ENCODE data around the gene ZC3H6.
"Not testable (repeated sequence)": the region's sequence is repeated elsewhere in the genome, so short reads cannot be mapped to it uniquely, and the experiment has no call there.

Gene ZC3H6

DNA sequence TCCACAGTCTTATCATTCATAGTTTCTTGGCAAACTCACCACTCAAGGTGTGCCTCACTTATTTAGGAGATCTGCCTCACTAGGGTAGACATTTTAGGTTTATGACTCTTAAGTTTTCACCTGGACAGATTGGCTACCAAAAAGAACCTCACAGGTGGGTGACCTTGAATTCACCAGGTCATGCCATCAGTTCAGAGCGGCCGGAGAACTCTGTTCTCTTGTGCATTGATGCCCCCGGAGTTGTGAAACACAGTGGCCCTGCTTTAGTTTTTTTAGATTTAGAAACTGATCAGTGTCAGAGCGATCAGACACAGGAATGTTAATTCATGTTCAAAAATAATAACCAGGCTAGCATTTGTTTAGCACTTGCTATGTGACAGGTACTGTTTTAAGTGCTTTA is 6.7 kb downstream of the ZC3H6 start:
- DNase-seq = not testable (repeated sequence)

DNA sequence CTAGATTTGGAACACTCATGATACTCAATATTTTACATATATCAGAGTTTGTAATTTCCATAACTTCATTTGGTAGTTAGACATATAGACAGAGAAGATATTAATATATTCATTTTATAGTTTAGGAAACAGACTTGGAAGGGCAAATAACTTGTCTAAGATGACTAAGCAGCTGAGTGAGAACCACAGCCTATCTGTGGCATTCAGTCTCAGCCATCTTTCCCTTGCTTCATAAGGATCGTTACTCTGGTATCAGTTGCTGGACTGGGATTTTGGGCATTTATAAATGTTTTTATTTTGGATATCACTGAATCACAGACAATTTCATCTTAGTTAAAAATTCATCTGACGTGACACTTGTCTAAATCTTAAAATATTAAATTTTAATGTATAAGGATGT is 8.1 kb downstream of the ZC3H6 start:
- not testable (repeated sequence) for DNase-seq

DNA sequence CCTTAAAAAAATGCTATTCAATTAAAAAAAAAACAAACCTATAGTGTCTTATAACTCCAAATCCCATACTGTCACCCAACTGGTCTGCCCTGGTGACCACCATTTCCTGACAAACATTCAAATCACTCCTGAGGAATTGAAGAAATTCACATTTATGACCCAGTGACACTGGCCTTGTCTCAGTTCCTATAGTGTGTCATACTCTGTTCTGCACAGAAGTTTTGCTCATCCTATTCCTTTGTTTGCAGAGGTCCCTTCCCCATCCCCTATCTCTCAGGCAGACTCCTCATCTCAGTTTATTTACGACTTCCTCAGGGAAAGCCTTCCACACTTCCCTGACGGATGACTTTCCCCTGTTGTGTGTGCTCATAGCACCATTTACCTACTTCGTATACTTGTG is 14.7 kb downstream of the ZC3H6 start:
- no peak for DNase-seq

DNA sequence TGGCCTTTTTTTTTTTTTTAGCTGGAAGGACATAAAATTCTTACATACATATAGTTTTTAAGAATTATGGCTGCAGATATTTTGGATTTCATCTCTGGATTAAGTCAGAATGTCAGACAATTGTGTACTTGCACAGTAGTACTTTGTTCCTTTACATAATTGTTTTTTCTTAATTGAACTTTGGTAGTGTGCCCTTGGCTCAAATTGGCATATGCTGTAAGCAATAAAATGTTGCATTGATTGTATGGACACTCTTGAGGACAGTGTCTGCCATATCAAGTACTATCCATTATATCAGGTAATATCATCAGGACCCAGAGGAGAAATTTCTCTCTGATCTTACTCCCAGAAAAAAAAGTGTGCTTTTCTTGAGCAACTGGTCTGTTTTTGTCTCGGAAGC is 15.3 kb downstream of the ZC3H6 start:
- no peak for DNase-seq

DNA sequence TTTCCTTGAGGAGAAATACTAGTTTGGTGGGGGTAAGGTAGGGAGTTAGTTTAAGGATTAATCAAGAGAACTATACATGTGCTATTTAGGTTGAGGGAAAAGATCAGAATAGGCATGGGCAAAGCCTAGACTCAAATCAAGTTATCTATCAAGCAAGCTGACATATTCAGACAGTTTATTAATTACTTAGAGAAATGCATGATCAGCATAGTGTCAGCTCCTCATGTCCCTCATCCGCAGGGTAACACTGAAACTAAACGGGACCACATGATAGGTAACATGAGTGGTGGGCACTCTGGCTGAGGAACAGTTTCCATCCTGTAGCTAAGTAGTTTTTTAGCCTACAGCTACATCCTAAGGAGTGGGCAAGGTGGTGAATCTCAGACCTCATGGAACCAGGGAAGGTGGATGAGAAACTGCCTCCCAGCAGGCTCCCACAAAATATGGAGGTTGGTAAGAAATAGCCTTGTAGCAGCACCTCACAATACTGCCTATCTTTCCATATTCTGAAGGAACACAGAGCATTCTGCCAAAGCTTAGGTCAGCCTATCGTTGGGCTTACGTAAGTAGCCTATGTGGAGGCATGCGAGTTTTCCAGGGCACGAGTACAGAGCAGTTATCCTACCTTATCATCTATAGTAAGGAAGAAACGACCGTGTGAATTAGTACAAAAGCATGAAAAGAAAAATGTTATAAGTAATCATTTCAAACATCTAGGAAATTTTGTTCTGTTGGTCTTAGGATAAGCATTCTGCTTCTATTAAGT is 18.4 kb downstream of the ZC3H6 start:
- no peak for DNase-seq

DNA sequence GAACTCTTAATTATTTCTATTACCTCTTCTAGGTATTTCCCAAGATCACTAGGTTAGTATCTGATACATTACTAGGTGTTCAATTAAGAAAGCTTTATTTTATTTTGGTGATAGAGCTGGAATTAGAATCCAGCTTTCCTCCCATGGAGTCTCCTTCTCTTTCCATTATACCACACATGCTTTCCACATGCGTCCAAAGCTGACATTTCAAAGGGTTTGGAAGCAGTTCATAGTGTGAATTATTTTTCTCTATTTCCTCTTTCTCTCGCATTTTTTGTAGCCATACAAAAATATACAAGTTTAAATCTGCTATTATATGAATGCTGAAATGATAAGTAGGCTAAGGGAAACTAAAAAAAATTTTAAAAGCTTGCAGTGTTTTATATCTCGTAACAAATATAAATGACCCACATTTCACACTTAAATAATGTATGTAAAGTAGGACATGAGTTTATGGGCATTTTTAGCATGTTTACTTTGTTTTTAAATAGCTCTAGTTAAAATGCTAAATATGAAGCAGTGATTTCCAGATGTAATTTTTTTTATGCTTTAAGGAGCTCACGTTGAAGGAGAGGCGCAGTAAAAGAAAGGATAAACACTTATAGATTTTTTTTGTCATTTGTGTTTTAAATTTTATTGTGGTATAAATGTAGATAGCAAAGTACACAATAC is 20.1 kb downstream of the ZC3H6 start:
- DNase-seq = no peak

DNA sequence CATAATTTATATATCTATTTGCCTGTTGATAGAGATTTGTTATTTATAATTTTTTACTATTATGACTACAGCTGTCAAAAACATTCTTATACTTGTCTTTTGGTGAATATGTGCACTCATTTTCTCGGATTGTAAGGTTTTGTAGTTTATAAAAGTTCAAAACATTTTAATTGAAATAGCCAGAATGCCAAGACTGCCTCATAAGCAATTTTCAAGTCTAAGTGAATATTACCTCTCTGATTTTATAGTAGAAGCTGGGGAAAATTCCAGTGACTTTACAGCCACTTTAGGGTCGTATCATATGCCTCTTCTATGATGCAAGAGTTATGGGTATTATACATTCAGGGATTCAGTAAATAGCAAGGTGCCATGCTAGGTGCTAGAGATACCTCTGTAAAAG is 21.0 kb downstream of the ZC3H6 start:
- no peak for DNase-seq

DNA sequence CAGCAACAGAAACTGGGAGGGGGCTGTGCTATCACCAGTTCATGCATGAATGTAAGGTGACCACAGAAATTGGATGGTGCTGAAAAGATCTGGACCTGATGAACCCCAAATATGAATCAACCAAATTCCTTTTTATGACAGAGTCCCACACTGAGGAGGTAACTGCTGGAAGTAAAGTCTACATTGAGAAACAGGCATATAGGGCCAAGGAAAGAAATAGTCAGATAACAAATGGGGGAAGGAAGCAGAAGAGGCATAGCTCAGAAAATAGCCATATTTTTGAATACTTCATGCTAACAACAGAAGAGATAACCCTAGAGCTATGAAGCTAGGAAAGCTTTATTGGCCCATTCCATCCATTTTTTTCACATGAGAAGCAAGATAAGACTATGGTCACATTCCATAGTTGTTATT is 25.8 kb downstream of the ZC3H6 start:
- DNase-seq = no peak

DNA sequence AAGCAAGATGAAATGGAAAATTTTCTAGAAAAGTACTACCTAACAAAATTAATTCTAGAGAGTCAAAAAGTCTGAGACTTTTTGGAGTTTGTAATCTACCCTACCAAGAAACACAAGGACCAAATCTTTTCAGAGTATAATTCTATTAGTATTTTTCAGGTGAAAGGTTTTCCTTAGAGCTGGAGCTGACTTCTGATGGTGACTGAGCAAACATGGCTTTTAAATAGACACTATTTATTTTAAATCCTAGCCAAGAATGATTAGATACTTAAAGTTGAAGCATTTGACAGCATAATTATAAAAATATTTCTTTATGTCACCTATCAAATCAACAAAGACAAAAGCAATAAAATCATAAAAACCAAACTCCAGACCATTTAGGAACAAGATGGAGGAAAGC is 26.6 kb downstream of the ZC3H6 start:
- no peak for DNase-seq

DNA sequence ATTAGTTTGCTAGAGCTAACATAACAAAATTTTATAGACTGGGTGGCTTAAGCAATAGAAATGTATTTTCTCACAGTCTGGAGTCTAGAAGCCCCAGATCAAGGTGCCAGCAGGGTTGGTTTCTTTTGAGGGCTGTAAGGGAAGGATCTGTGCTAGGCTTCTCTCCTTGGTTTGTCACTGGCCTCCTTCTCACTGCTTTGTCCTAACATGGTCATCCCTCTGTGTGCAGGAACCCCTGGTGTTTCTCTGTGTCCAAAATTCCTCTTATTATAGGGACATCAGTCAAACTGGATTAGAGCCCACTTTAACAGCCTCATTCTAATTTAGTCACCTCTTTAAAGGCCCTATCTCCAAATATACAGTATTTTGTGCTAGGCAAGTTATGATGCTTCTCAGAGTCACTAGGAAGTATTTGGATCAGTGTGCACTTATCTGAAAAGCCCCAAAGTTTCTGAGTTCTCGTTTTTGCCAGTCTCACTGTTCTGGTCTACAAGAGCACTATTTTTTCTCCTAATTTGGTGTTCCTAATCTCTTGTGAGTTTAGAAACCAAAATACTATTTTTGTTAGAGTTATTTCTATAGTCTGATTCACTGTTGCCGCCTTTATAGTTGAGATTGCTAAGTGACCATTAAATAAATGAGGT is 29.0 kb downstream of the ZC3H6 start:
- no peak for DNase-seq

DNA sequence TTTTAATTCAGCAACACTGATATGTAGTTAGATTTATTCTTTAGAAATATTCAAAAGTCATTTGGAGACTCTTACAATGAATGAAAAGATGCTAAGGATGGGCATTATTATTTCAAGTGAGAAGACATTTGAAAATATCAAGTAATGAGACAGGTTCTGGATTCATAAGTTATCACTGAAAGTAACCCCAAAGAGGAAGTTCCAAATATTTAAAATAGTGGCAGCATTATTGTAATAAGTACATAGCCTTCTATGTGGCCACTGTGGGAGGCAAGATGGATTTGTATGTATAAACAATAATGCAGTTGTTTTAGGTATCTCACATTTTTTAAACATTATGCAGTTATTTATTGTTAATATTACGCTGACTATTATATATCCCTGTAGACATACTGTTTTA is 29.7 kb downstream of the ZC3H6 start:
- no peak for DNase-seq

DNA sequence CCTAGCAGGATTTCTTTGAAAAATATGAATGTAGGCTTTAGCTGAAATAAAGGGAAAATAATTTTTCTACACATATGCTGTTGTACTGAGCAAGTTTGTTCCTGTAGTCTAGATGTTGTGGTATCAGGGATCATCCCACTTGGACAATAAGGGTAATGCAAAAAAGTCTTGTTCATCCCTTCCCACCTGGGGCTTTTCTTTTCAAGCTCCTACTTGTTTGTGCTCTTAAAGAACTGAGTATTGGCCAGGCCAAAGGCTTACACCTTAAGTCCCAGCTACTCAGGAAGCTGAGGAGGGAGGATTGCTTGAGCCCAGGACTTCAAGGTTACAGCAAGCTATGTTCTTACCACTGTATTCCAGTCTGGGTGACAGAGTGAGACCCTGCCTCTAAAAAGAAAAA is 35.5 kb downstream of the ZC3H6 start:
- no peak for DNase-seq

DNA sequence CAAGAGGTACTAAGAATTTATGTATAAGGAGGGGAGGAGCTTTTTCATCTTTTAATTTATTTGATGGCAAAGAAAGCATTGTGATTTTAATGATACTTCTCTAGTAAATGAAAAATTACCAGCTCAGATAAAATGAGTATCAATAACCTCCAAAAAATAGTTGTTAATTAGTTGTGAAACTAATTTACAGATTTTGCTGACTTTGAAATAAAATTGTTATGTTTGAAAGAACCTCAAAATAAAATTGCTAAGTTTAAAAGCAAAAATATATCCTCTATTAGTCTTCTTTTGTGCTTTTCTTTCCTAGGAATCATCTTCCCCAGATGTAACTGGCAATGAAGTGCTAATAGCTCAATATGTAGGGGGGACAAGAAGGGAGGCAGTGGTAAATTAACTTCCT is 36.5 kb downstream of the ZC3H6 start:
- no peak for DNase-seq

DNA sequence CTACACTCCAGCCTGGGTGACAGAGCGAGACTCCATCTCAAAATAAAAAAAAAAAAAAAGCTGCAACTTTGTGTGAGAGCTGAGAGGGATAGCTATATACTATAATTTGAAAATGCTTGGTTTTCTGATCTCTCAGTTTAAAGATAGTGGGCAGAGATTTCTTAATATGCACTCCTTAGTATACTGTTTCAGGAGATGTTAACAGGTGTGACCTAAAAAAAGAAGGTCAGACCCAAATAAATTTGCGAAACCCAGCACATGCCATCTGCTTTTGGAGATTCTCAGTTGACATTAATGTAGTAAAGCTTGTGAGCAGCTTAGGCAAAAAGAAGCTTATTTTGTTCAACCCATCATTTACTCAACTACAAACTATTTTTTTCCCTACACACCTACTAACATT is 37.4 kb downstream of the ZC3H6 start:
- no peak for DNase-seq

DNA sequence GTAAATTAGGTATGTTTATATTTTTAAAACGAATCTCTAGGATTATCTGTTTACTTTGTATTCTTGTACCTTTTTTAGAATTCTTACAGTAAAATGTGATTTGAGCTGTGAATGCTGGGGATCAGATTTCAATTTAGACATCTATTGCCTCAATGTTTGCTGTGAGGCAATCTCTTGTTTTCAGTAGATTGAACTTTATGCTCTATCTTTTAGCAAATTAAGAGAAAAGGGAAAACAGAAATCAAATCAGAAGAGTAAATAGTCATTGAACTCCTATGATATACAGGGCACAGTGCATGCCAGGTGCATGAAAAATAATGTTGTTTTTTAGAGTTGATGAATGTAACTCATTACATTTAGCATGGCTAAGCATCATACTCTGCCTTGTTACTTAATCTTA is 39.5 kb downstream of the ZC3H6 start:
- DNase-seq = no peak

DNA sequence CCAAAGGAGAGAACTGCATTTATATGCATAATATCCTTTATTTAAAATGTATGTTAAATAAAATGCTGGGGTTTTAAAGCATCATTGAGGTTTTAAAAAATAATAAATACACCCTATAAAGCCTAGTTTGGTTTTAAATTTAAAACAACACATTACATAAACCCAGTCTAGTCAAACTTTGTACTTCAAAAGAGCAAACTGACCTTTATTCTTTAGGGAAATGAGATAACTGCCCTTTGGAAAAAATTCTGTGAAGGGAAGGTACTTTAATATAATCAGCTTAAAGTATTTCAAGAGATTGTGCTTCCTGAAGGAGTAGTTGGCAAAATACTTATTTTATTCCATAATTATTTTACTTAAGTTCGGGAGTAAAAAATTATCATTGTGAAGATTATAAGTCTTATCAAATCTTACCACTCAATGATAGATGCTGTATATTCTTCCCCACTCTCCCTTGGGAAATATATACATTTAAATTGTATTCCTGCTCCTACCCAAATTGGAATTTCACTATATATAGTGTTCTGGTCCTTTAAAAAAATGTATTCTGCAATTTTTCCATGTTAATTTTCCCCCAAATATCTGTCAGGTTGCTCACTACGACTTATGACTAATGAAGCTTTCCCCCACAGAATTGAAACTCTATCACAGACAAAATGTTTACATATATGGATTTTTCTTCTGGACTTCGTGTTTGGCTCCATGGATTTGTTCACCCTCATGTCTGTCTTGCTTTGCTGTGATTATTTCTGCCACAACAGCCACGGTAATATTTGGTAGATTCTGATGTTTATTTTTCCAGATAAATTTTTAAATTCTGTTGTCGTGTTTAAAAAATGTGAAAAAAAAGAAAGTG is 42.1 kb downstream of the ZC3H6 start:
- no peak for DNase-seq

DNA sequence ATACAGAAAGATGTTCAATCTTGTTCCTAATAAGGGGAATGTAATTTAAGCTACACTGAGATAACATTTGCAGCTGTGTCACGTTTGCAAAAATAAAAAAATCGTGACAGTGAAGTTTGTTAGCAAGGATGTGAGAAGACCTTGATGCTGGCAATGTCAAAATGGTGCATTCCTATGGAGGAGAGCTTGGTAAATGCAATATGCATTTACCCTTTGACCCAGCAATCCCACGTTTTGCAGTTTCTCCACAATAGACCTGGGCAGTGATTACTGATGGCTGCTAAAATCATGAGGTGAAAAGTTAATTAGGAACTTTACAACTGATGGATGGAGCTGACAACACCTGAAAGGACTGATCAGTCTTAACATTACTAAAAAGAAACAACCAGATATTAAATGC is 43.1 kb downstream of the ZC3H6 start:
- DNase-seq = no peak

DNA sequence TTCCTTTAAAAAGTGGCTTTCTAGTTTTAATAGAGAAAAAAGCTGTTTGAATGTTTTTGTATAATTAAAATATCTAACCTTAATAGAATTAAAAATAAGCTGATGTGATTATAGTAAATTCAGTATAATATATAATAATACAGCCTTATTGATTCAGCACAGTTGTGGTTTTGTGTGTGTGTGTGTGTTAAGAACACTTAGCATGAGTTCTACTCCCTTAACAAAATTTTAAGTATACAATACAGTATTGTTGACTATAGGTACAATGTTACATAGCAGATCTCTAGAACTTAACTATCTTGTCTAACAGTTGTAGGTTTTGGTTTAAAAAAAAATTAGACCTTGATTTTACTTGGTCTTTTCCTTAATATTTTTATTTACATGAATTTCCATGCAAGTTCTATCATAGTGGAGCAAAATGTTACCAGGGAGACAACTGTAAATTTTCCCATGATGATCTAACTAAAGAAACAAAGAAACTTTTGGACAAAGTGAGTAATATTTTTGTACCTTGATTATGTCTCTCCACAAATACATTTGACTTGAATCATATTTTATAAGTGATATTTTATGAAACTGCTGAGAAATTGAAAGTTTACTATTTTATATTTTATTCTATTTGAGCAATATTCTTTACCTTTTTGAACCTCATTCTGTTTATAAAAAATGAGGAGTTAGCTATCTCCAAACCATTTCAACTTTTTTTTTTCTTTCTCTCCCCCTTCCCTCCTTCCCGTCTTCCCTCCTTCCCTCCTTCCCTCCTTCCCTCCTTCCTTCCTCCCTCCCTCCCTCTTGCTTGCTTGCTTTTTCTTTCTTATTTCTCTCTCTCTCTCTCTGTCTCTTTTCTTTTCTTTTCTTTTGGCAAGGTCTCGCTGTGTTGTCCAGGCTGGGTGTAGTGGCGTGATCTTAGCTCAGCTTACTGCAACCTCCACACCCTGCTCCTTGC is 46.3 kb downstream of the ZC3H6 start:
- no peak for DNase-seq

DNA sequence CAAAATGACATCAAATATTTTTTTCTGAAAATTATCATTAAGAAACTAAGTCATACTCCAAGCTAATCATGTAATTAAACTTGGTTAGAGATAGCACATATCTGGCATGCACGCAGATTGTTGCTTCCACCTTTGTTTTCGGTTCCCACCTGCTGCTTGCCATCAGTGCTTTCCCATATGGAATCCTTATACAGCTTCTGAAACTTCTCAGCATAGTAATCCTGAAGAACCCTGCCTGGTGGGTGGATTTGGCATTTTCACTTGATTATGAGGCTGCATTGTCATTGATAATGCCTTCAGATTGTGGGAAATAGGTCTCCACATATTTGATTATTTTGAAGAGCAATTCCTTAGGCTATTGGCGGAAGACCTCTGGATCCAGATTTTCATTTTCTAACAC is 47.5 kb downstream of the ZC3H6 start:
- DNase-seq = no peak

DNA sequence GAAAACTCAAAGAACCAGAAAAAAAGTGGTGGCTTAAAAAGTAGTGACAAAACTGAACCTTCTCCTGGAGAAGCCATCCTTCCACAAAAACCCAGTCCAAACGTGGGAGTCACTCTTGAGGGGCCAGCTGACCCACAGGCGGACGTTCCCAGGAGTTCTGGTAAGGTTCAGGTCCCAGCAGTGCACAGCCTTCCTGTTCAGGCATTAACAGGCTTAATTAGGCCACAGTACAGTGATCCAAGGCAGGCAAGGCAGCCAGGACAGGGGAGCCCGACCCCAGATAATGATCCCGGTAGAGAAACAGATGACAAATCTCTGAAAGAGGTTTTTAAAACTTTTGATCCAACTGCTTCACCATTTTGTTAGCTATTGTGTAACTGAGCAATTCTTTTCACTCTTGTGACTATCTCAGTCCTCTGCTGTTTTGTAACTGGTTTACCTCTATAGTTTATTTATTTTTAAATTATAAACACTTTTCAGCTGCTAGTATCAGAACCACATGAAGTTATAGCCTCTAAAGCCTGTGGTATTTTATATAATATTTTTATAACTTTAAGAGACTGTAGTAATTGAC is 56.8 kb downstream of the ZC3H6 start:
- no peak for DNase-seq

DNA sequence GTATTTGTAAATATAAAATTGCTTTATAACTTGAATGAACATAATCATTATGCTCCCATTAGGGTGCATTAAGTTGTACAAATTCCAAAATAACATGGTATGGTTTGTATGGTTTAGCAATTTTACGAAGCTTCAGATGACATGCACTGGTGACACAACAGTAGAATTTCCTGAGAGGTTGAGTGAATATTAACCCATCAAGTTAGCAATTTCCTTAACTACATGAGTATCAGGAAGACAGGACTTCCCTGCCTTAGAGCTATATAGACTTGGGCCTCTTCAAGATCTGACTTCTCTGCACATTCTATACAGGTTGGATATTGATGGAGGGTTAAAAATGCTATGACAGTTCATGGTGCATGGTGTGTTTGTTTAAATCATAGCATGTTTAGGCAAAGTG is 60.2 kb downstream of the ZC3H6 start:
- DNase-seq = no peak

DNA sequence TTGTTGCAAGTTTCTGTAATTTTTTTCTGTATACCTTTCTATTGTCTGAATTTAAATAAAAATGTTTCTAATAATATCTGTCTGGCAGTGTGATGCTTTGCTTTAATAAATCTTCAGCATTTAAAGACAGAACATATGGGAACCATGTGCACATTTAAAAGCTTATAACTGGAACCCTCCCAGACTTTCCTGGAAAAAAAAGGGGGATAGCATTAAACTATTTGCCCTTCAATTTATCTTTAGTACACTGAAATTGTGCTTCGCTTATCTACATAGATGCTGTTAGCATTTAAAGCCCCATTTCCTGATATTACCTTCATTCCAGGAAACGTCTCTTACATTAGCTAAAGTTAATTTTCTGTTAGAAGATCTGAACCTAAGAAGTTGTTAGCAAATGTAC is 64.6 kb downstream of the ZC3H6 start:
- no peak for DNase-seq
